HEK293 (cell line): Measurements from ENCODE around the gene RARS1.

ENCODE experiments used
- CTCF ChIA-PET: fragments of 350-600 bp; formaldehyde crosslinking; extraction: SDS; loops from one replicate; lab custom pipeline; 2021; ENCODE audit warnings: antibody characterized with exemption; lab: Yijun Ruan, JAX
- POLR2A ChIA-PET: fragments of 300-600 bp; formaldehyde crosslinking; extraction: SDS; loops from one replicate; lab custom pipeline; 2020; ENCODE audit warnings: antibody characterized with exemption, inconsistent platforms; lab: Yijun Ruan, JAX
- H3K27ac ChIP-seq: fragments of 200-500 bp; sonication (Bioruptor generic); 2 replicates; pipeline ENCODE4 v1.5.1; 2014; ENCODE audit warnings: low read depth, low read length, control low read depth, inconsistent platforms; ENCODE audit errors: extremely low read depth
- H3K36me3 ChIP-seq, 2 experiments: fragments of 200-500 bp in 1 of 2; sonication (Bioruptor generic) in 1 of 2; 1 replicate in 1 of 2; 2 replicates in 1 of 2; pipeline ENCODE4 v1.5.1; 2014 to 2017; ENCODE audit warnings: inconsistent platforms in 2 of 2, low read length in 2 of 2; ENCODE audit not compliant: control insufficient read depth in 2 of 2, insufficient read depth in 1 of 2
- H3K4me1 ChIP-seq: fragments of 200-500 bp; sonication (Bioruptor generic); 2 replicates; pipeline ENCODE4 v1.5.1; 2014; ENCODE audit warnings: mild to moderate bottlenecking, low read length, inconsistent platforms; ENCODE audit not compliant: control insufficient read depth, insufficient read depth
- H3K4me3 ChIP-seq: 2 replicates; pipeline ENCODE4 v1.5.1; 2011; ENCODE audit warnings: low read depth, mild to moderate bottlenecking, control low read depth, low read length, moderate library complexity
- H3K9me3 ChIP-seq: fragments of 200-500 bp; sonication (Bioruptor generic); 2 replicates; pipeline ENCODE4 v1.5.1; 2014; ENCODE audit warnings: low read depth, low read length, inconsistent platforms; ENCODE audit not compliant: control insufficient read depth, insufficient read depth
- CTCF ChIP-seq: fragments of 450-650 bp; formaldehyde crosslinking; IDR thresholded peaks from 2 replicates; pipeline ENCODE4 v1.5.1; 2016; ENCODE audit warnings: missing biosample characterization, missing genetic modification characterization
- GLIS2 ChIP-seq: fragments of 450-650 bp; formaldehyde crosslinking; IDR thresholded peaks from 2 replicates; pipeline ENCODE4 v1.5.1; 2016; ENCODE audit warnings: missing biosample characterization, missing genetic modification characterization
- KLF7 ChIP-seq: fragments of 450-650 bp; formaldehyde crosslinking; IDR thresholded peaks from 2 replicates; pipeline ENCODE4 v1.5.1; 2016; ENCODE audit warnings: missing biosample characterization, missing genetic modification characterization, borderline replicate concordance
- REPIN1 ChIP-seq: fragments of 450-650 bp; formaldehyde crosslinking; IDR thresholded peaks from 2 replicates; pipeline ENCODE4 v1.5.1; 2017; ENCODE audit warnings: missing biosample characterization, missing genetic modification characterization, low read depth
- SETDB1 ChIP-seq: IDR thresholded peaks from one replicate; pipeline ENCODE4 v1.6.1; 2017; ENCODE audit warnings: mild to moderate bottlenecking, low read length, moderate library complexity, mixed read lengths; ENCODE audit not compliant: insufficient read length
- ZBTB20 ChIP-seq: fragments of 450-650 bp; formaldehyde crosslinking; IDR thresholded peaks from 2 replicates; pipeline ENCODE4 v1.5.1; 2016; ENCODE audit warnings: missing biosample characterization, missing genetic modification characterization
- ZFP41 ChIP-seq: fragments of 450-650 bp; formaldehyde crosslinking; IDR thresholded peaks from 2 replicates; pipeline ENCODE4 v1.5.1; 2016; ENCODE audit warnings: missing biosample characterization, missing genetic modification characterization, borderline replicate concordance
- ZNF184 ChIP-seq: fragments of 450-650 bp; IDR thresholded peaks from 2 replicates; pipeline ENCODE4 v1.5.1; 2018; ENCODE audit warnings: missing biosample characterization, mild to moderate bottlenecking, missing genetic modification characterization
- ZNF785 ChIP-seq: fragments of 450-650 bp; formaldehyde crosslinking; IDR thresholded peaks from 2 replicates; pipeline ENCODE4 v1.5.1; 2016; ENCODE audit warnings: missing biosample characterization, missing genetic modification characterization
- ZNF791 ChIP-seq: fragments of 450-650 bp; formaldehyde crosslinking; IDR thresholded peaks from 2 replicates; pipeline ENCODE4 v1.5.1; 2016; ENCODE audit warnings: missing biosample characterization, missing genetic modification characterization
- ZSCAN30 ChIP-seq: fragments of 450-650 bp; IDR thresholded peaks from 2 replicates; pipeline ENCODE4 v1.5.1; 2018; ENCODE audit warnings: missing biosample characterization, mild to moderate bottlenecking, missing genetic modification characterization, moderate library complexity
- TF ChIP-seq, protein P1 (sequence below): fragments of 450-650 bp; formaldehyde crosslinking; IDR thresholded peaks from 2 replicates; pipeline ENCODE4 v1.5.1; 2017; ENCODE audit warnings: missing biosample characterization, mild to moderate bottlenecking, missing genetic modification characterization, moderate library complexity
- TF ChIP-seq, protein P2 (sequence below): fragments of 450-650 bp; formaldehyde crosslinking; IDR thresholded peaks from 2 replicates; pipeline ENCODE4 v1.5.1; 2016; ENCODE audit warnings: missing biosample characterization, missing genetic modification characterization
- TF ChIP-seq, protein P3 (sequence below): fragments of 450-650 bp; formaldehyde crosslinking; IDR thresholded peaks from 2 replicates; pipeline ENCODE4; 2016; ENCODE audit warnings: missing biosample characterization, missing genetic modification characterization

Gene RARS1

GRCh38 chr5:168467755-168468330, 18.4 kb upstream of the RARS1 start (continued):
- TF ChIP-seq ZNF785 (no peak), GLIS2 (no peak), ZFP41 (tag by site-specific recombination) (no peak), ZBTB20 (no peak), CTCF (no peak), ZNF184 (tag by site-specific recombination) (no peak), ZSCAN30 (tag by site-specific recombination) (no peak), KLF7 (tag by site-specific recombination) (no peak)
- TF ChIP-seq, protein P1, sequence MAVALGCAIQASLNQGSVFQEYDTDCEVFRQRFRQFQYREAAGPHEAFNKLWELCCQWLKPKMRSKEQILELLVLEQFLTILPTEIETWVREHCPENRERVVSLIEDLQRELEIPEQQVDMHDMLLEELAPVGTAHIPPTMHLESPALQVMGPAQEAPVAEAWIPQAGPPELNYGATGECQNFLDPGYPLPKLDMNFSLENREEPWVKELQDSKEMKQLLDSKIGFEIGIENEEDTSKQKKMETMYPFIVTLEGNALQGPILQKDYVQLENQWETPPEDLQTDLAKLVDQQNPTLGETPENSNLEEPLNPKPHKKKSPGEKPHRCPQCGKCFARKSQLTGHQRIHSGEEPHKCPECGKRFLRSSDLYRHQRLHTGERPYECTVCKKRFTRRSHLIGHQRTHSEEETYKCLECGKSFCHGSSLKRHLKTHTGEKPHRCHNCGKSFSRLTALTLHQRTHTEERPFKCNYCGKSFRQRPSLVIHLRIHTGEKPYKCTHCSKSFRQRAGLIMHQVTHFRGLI (tag by site-specific recombination): no peak
- TF ChIP-seq, protein P2, sequence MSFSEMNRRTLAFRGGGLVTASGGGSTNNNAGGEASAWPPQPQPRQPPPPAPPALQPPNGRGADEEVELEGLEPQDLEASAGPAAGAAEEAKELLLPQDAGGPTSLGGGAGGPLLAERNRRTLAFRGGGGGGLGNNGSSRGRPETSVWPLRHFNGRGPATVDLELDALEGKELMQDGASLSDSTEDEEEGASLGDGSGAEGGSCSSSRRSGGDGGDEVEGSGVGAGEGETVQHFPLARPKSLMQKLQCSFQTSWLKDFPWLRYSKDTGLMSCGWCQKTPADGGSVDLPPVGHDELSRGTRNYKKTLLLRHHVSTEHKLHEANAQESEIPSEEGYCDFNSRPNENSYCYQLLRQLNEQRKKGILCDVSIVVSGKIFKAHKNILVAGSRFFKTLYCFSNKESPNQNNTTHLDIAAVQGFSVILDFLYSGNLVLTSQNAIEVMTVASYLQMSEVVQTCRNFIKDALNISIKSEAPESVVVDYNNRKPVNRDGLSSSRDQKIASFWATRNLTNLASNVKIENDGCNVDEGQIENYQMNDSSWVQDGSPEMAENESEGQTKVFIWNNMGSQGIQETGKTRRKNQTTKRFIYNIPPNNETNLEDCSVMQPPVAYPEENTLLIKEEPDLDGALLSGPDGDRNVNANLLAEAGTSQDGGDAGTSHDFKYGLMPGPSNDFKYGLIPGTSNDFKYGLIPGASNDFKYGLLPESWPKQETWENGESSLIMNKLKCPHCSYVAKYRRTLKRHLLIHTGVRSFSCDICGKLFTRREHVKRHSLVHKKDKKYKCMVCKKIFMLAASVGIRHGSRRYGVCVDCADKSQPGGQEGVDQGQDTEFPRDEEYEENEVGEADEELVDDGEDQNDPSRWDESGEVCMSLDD (tag by site-specific recombination): no peak
- TF ChIP-seq, all 188 proteins: peak for 0

DNA sequence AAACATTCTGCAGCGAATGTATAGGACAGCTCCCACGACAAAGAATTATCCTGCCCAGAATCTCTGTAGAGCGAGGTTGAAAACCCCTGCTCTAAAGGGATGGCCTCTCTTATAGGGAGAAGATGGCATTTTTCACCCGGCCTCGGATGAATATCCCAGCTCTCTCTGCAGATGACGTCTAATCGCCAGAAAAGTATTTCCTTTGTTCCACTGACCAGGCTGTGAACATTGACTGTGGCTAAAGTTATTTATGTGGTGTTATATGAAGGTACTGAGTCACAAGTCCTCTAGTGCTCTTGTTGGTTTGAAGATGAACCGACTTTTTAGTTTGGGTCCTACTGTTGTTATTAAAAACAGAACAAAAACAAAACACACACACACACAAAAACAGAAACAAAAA, 17.4 kb upstream of the RARS1 start:
- Histone ChIP-seq H3K27ac (no peak overlapping the region), H3K36me3 (peaks cover 0 to 36% of the 10 kb centered on the region in 2 experiments; a peak in 2 of 3 replicates), H3K4me3 (no peak overlapping the region), H3K4me1 (no peaks in the 10 kb centered on the region), H3K9me3 (no peaks in the 10 kb centered on the region)
- ChIA-PET CTCF (no interaction called here), POLR2A (no interaction called here)
- TF ChIP-seq, protein P3, sequence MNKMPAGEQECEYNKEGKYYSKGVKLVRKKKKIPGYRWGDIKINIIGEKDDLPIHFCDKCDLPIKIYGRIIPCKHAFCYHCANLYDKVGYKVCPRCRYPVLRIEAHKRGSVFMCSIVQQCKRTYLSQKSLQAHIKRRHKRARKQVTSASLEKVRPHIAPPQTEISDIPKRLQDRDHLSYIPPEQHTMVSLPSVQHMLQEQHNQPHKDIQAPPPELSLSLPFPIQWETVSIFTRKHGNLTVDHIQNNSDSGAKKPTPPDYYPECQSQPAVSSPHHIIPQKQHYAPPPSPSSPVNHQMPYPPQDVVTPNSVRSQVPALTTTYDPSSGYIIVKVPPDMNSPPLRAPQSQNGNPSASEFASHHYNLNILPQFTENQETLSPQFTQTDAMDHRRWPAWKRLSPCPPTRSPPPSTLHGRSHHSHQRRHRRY (tag by site-specific recombination): no peak
- TF ChIP-seq ZNF791 (tag by site-specific recombination) (no peak), SETDB1 (no peak)

DNA sequence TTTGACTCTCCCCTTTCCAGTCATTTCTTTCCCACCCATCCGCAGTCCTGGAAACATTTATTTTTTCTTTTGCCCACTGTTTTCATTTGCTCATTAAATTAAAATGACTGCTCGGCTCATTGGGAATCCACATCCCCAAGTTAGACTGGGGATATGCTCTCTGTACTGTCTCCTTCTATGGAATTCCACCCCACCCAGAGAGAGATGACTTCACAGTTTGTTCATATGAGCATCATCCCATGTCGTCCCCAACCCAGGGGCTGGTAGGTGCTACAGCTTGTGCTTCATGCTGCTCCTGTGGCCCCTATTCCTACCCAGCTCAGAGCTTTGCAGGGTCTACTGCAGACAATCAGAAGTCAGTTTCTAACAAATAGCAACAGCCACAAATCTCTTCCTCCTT, 16.5 kb upstream of the RARS1 start:
- no peak overlapping the region for H3K4me3 ChIP-seq
- POLR2A ChIA-PET: no interaction called here
- TF ChIP-seq REPIN1 (tag by site-specific recombination): no peak
- H3K36me3 ChIP-seq: peaks cover 0 to 27% of the 10 kb centered on the region in 2 experiments; a peak in 2 of 3 replicates
- CTCF ChIA-PET: no interaction called here
- H3K27ac ChIP-seq: no peak overlapping the region
- H3K9me3 ChIP-seq: no peaks in the 10 kb centered on the region
- no peaks in the 10 kb centered on the region for H3K4me1 ChIP-seq
